Fibroblast of lung (primary cell): Measurements from ENCODE around the gene HIVEP1. TPM values are rescaled to one million over a fixed set of nuclear protein-coding genes. Genes with fewer than 3 reads are reported as not detected.

Experiments
- DNase-seq, 2 donors: peaks; one replicate each; pipeline versions ENCODE4 v3.0.0 to v3.0.0-alpha.2; 2010; ENCODE audit warnings: low read depth in 2 of 2
- H2AFZ ChIP-seq: 2 replicates; pipeline ENCODE4 v1.5.1; 2012; ENCODE audit warnings: low read length, control low read depth, inconsistent platforms
- H3K27ac ChIP-seq: 2 replicates; pipeline ENCODE4 v1.5.1; 2011; ENCODE audit warnings: low read length, control low read depth; ENCODE audit not compliant: insufficient read depth
- H3K27me3 ChIP-seq: 2 replicates; pipeline ENCODE4 v1.5.1; 2011; ENCODE audit warnings: mild to moderate bottlenecking, low read length; ENCODE audit not compliant: control insufficient read depth, insufficient read depth
- H3K36me3 ChIP-seq: 2 replicates; pipeline ENCODE4 v1.5.1; 2011; ENCODE audit warnings: low read length; ENCODE audit not compliant: control insufficient read depth, insufficient read depth
- H3K4me1 ChIP-seq: 2 replicates; pipeline ENCODE4 v1.5.1; 2011; ENCODE audit warnings: low read length; ENCODE audit not compliant: control insufficient read depth, insufficient read depth; ENCODE audit errors: extremely low read depth
- H3K4me2 ChIP-seq: 2 replicates; pipeline ENCODE4 v1.5.1; 2011; ENCODE audit warnings: low read length, control low read depth; ENCODE audit not compliant: insufficient read depth; ENCODE audit errors: extremely low read depth
- H3K4me3 ChIP-seq, 4 experiments: fragments of 200-600 bp in 1 of 4; sonication (generic) in 1 of 4; replicated peaks in 1 of 4; 2 replicates each; pipeline ENCODE4 v1.5.1; 2011 to 2016; ENCODE audit warnings: low read length in 4 of 4, low read depth in 3 of 4, mild to moderate bottlenecking in 3 of 4, control low read depth in 2 of 4, inconsistent platforms in 1 of 4, mixed read lengths in 1 of 4; ENCODE audit not compliant: insufficient read depth in 1 of 4; ENCODE audit errors: control extremely low read depth in 1 of 4
- H3K79me2 ChIP-seq: 2 replicates; pipeline ENCODE4 v1.5.1; 2012; ENCODE audit warnings: mild to moderate bottlenecking, low read length, inconsistent platforms; ENCODE audit not compliant: control insufficient read depth, insufficient read depth
- H3K9ac ChIP-seq: 2 replicates; pipeline ENCODE4 v1.5.1; 2011; ENCODE audit warnings: mild to moderate bottlenecking, low read length, control low read depth; ENCODE audit not compliant: insufficient read depth
- H3K9me3 ChIP-seq: 2 replicates; pipeline ENCODE4 v1.5.1; 2012; ENCODE audit warnings: low read depth, low read length; ENCODE audit not compliant: control insufficient read depth, insufficient read depth
- H4K20me1 ChIP-seq: 2 replicates; pipeline ENCODE4 v1.5.1; 2011; ENCODE audit warnings: low read length; ENCODE audit not compliant: control insufficient read depth, insufficient read depth; ENCODE audit errors: extremely low read depth
- CTCF ChIP-seq, 2 donors: IDR thresholded peaks in 1 of 2; conservative IDR thresholded peaks in 1 of 2; 1 replicate in 1 of 2; 2 replicates in 1 of 2; pipeline ENCODE4 v1.5.1; 2011 to 2012; ENCODE audit warnings: low read length in 2 of 2, control low read depth in 1 of 2, inconsistent platforms in 1 of 2, low read depth in 1 of 2, mild to moderate bottlenecking in 1 of 2
- EZH2 ChIP-seq: IDR thresholded peaks from 2 replicates; pipeline ENCODE4 v1.5.1; 2012; ENCODE audit warnings: low read length, control low read depth, mild to moderate bottlenecking; ENCODE audit errors: missing control alignments
- polyA plus RNA-seq, 2 donors: library from polyadenylated mRNA; depleted of rRNA in 1 of 2; stranded (reverse) in 1 of 2; unstranded in 1 of 2; fragments of >200 nt; gene quantifications; 2 replicates each; pipeline ENCODE4 v1.2.1, GENCODE V29; 2011 to 2012; ENCODE audit warnings: missing spikeins in 1 of 2
- total RNA-seq: library from RNA; depleted of rRNA; stranded (reverse); fragments of >200 nt; gene quantifications from 2 replicates; pipeline ENCODE4 v1.2.1, GENCODE V29; 2014

Gene HIVEP1
- total and polyA plus RNA-seq, 2 donors (not counting 1 experiment from before 2014, with no cell fraction given), result 9.9 to 14.6 TPM

- H3K27ac ChIP-seq, result no peak overlapping the region
- no peak overlapping the region for H3K9ac ChIP-seq
- H3K36me3 ChIP-seq, result no peaks in the 10 kb centered on the region
- no peak overlapping the region for H3K4me3 ChIP-seq
- no peak for DNase-seq
- no peaks in the 10 kb centered on the region for H3K27me3 ChIP-seq
- no peak for TF ChIP-seq CTCF (conservative IDR thresholded peaks at IDR 0.05 in 1 of 2, IDR thresholded peaks at IDR 0.05 in 1 of 2; ENCODE audit: low read depth in 1 of 2, low read length in 2 of 2)
- no peak for TF ChIP-seq EZH2
- no peaks in the 10 kb centered on the region for H3K79me2 ChIP-seq
- peak overlapping the region; percentile 41 for H3K4me2 ChIP-seq
- H3K9me3 ChIP-seq, result no peaks in the 10 kb centered on the region
- H4K20me1 ChIP-seq, result no peaks in the 10 kb centered on the region
- H3K4me1 ChIP-seq, result no peaks in the 10 kb centered on the region
- no peak overlapping the region for H2AFZ ChIP-seq
These were observed 82.6 kb downstream of the HIVEP1 start for GRCh38 chr6:12094689-12095088.

GRCh38 chr6:12096342-12096741 lies 84.2 kb downstream of the HIVEP1 start:
- no peaks in the 10 kb centered on the region for H3K27me3 ChIP-seq

DNA sequence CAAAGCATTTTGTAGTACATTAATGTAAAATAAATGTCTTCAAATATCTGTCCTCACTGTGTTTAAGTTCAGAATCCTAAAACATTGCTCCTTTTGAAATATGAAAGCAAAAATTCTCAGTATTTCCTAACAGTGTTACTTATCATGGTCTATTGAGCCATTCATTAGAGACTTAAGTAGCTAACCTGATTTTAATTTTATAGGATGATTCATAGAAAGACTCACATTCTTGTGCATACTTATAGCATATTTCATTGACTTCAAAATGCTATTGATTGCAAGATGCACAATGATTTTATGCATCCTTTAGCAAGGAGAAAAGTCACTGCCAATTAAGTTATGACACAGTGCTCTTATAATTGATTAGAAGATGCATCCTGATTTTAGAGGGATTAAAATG lies 85.7 kb downstream of the HIVEP1 start:
- Histone ChIP-seq H3K27ac (no peak overlapping the region), H3K9ac (no peak overlapping the region), H4K20me1 (no peaks in the 10 kb centered on the region), H3K27me3 (no peaks in the 10 kb centered on the region), H3K36me3 (no peaks in the 10 kb centered on the region), H3K4me3 (no peak overlapping the region), H3K4me1 (no peaks in the 10 kb centered on the region), H3K9me3 (no peaks in the 10 kb centered on the region), H3K4me2 (peak overlapping the region; percentile 37), H2AFZ (no peak overlapping the region), H3K79me2 (no peaks in the 10 kb centered on the region)
- DNase-seq, result peak in 1 of 2 donors; percentile 37
- TF ChIP-seq EZH2, result no peak
- TF ChIP-seq CTCF (conservative IDR thresholded peaks at IDR 0.05 in 1 of 2, IDR thresholded peaks at IDR 0.05 in 1 of 2; ENCODE audit: low read depth in 1 of 2, low read length in 2 of 2), result no peak

More at GRCh38 chr6:12096342-12096741, 84.2 kb downstream of the HIVEP1 start:
- Histone ChIP-seq H3K9me3 (no peaks in the 10 kb centered on the region), H3K4me2 (no peak overlapping the region), H2AFZ (no peak overlapping the region), H3K36me3 (no peaks in the 10 kb centered on the region), H3K4me3 (no peak overlapping the region), H4K20me1 (no peaks in the 10 kb centered on the region), H3K27ac (no peak overlapping the region), H3K9ac (no peak overlapping the region), H3K4me1 (no peaks in the 10 kb centered on the region), H3K79me2 (no peaks in the 10 kb centered on the region)
- no peak for DNase-seq
- TF ChIP-seq EZH2, result no peak
- TF ChIP-seq CTCF (conservative IDR thresholded peaks at IDR 0.05 in 1 of 2, IDR thresholded peaks at IDR 0.05 in 1 of 2; ENCODE audit: low read depth in 1 of 2, low read length in 2 of 2), result no peak
